ENCODE measurements around the gene LOX.

Gene LOX

DNA sequence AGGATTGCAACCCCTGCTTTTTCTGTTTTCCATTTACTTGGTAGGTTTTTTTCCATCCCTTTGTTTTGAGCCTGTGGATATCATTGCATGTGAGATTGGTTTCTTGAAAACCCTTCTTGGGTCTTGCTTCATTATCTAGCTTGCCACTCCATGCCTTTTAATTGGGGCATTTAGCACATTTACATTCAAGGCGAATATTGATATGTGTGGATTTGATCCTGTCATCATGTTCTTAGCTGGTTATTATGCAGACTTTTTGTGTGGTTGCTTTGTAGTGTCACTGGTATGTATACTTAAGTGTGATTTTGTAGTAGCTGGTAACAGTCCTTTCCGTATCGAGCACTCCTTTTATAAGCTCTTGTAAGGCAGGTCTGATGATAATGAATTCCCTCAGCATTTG is 26.5 kb downstream of the LOX start:
- DNase-seq: no peak

- DNase-seq: no peak
These were observed 27.1 kb downstream of the LOX start for GRCh38 chr5:122050959-122051358.

- no peak for DNase-seq
These were observed 37.3 kb downstream of the LOX start for GRCh38 chr5:122040636-122041302.

DNA sequence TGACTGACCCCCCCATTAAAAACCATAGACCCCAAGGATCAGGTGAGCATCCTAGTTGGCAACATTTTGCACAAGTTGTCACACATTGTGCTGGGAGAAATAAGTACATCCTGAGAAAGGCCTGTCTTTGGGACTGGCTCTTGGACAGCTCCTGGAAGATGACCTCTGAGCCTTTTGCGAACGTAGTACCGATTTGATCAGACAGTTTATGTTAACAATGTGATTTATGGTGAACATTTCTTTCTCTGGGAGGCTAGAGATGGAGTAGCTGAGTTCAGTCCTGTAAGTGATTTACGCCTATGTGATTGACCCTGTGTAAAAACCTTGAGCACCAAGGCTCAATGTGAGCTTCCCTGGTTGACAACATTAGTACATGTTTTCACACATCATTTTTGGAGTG is 41.7 kb downstream of the LOX start:
- DNase-seq: no peak

DNA sequence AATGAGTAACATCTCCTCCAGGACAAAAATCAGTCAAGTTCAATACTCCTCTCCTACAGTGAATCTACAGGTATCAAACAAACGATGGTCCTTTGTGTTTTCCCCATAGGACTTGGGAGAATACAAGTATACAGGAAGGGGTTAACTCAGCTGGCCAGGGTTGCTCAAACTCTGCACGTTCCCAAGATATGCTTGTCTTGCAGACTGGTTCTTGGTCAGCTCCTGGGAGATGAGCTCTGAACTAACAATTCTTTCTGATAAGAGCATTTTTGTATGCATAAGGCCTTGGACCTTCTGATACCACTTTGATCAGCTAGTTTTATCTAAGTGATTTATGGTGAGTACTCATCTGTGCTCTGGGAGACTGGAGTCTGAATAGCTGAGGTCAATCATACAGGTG is 42.1 kb downstream of the LOX start:
- DNase-seq: no peak

DNA sequence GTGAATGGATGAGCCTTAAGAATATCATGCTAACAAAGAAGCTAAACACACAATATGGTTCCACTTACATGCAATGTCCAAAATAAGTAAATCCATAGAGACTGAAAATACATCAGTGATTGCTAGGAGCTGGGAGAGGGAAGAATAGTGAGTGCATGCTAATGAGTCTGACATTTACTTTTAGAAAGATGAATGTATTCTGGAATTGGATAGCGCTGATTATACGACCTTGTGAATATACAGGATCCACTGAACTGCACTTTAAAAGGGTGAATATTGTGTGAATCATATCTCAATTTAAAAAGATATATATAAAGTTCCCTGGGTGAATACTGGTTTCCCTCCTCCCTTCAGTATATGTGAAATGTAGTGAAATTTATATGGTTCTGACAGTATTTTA is 46.2 kb downstream of the LOX start:
- no peak for DNase-seq

GRCh38 chr5:122030251-122030650 is 47.8 kb downstream of the LOX start:
- no peak for DNase-seq

GRCh38 chr5:122029818-122030217 is 48.2 kb downstream of the LOX start:
- no peak for DNase-seq

GRCh38 chr5:122022966-122023365 is 55.1 kb downstream of the LOX start:
- no peak for DNase-seq

GRCh38 chr5:122019919-122020590 is 58.0 kb downstream of the LOX start:
- DNase-seq: no peak

DNA sequence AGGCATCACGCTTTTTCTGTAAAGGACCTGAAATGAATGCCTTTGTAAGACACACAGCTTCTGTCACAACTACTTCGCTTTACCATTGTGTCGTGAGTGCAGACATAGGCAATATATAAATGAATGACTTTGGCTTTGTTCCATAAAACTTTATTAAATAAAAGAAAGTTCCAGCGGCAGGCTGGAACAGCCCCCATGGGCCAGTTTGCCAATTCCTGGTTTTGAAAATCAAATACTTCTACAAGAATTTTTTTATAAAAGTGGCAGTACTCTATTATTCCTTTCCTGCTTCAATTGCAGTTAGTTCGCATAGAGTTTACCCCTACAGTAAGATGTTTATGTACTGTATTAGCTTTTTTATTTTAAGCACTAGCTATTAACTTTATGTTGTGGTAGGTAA is 62.6 kb downstream of the LOX start:
- no peak for DNase-seq

- DNase-seq: no peak
These were observed 63.7 kb downstream of the LOX start for GRCh38 chr5:122014236-122014935.
